ENCODE results near the gene KIAA0040. TPM values are rescaled to one million over a fixed set of nuclear protein-coding genes. Genes with fewer than 3 reads are reported as not detected.

KIAA0040 gene
- total RNA-seq, 1 donor from 2014 or later: 32.6 TPM

DNA sequence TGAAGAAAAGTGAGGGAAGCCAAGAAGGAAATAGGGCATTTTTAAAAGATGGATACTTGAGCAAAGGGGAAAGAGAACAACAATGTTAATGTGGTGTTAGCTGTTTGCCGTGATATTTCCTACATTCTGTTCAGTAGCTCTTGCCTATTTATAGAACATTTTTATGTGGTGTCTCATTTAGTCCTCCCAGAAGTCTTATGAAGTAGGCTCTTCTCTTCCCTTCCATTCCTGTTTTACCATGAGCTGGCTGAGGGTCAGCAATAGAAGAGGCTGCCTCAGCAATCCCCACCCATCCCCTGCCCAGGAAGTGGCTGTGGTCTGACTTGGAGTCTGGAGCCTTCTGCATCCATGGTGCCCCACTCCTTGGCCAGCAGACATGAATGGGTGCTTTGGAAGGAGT, 60.1 kb downstream of the KIAA0040 start:
- Mint-ChIP-seq H3K27ac (no peak overlapping the region), H3K4me3 (no peak overlapping the region), H3K9me3 (no peaks in the 10 kb centered on the region), H3K27me3 (peaks cover 26% of the 10 kb centered on the region), H3K4me1 (no peaks in the 10 kb centered on the region), H3K36me3 (ENCODE audit: low read depth) (no peaks in the 10 kb centered on the region)
- intact Hi-C loops (cut with micrococcal nuclease): no loop called here
- no peak for DNase-seq

DNA sequence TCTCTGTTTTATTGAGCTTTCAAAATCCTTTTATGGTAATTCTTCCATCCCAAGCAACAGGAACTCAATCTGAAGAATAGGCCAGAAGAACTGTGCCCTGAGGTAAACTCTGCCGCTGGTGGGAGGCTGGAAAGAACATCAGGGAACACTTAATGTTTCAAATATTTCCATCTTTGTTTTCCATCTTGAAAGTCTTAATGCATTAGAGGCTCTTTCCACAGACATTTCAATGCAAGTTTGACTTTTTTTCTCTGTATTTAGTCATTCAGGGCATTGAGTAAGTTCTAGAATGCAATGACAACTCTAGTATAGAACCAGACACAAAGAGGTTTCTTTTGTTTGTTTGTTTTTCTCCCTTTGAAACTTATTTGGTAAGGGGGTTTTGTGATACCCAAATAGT, 61.5 kb downstream of the KIAA0040 start:
- intact Hi-C loops (cut with micrococcal nuclease): no loop called here
- no peak overlapping the region for H3K27ac Mint-ChIP-seq
- DNase-seq: no peak
- H3K4me1 Mint-ChIP-seq: no peaks in the 10 kb centered on the region
- H3K4me3 Mint-ChIP-seq: no peak overlapping the region
- no peaks in the 10 kb centered on the region for H3K36me3 Mint-ChIP-seq (ENCODE audit: low read depth)
- H3K27me3 Mint-ChIP-seq: peaks cover 20% of the 10 kb centered on the region
- no peaks in the 10 kb centered on the region for H3K9me3 Mint-ChIP-seq

DNA sequence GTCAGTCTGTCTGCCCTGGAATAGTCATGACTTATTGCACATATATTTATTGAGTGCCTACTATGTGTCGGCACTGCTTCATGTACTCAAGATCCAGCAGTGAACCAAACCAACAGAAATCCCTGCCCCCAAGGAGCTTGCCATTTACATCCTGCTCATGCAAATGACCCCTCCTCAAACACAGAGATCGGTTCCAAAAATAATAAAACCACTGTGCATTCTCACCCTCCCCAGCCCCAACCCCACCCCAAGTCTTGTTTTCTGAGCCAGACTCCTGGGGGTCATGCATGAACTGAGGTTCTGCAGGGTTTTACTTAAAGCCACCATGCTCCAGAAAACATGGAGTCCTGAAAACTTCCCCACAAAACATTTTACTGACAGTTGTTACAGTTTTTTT, 61.9 kb downstream of the KIAA0040 start:
- Mint-ChIP-seq H3K36me3 (ENCODE audit: low read depth) (no peaks in the 10 kb centered on the region), H3K27ac (no peak overlapping the region), H3K4me1 (no peaks in the 10 kb centered on the region), H3K9me3 (no peaks in the 10 kb centered on the region), H3K27me3 (peaks cover 15% of the 10 kb centered on the region), H3K4me3 (no peak overlapping the region)
- DNase-seq: no peak
- intact Hi-C loops (cut with micrococcal nuclease): no loop called here

DNA sequence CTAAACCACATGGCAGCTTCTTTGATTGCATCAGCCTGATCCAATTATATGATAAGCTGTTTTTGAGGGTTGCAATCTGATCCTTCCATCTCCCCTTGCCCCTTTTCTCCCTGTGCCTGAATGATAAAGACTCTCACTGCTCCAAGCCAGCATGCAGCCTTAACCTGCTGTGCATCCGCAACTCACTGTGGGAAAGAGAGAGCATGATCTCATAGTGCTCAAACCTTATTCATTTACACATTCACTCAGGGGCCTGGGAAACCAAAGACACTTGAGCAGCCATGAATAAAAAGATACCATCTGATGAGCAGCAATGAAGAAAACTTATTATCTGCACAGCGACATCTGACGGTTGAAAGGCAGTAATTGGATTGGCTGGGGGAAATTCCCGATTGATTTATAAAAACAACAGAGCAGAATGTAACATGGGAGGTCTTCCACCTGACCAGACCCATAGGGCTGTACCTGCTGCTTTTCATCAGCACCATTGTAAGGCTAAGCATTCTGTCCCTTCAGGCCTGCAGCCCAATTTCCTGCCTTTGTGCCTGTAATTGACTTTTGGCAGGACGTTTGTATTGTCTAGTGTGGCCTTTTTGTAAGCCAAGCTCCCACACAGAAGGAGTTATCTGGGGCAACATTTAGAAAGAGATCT, 62.5 kb downstream of the KIAA0040 start:
- H3K27me3 Mint-ChIP-seq: peaks cover 14% of the 10 kb centered on the region
- no peaks in the 10 kb centered on the region for H3K9me3 Mint-ChIP-seq
- DNase-seq: no peak
- intact Hi-C loops (cut with micrococcal nuclease): loop anchor here (5.0 kb wide), 1 partner anchor 358 kb away; no protein-coding TSS in a partner anchor
- H3K4me3 Mint-ChIP-seq: no peak overlapping the region
- no peak overlapping the region for H3K27ac Mint-ChIP-seq
- H3K36me3 Mint-ChIP-seq (ENCODE audit: low read depth): no peaks in the 10 kb centered on the region
- H3K4me1 Mint-ChIP-seq: no peaks in the 10 kb centered on the region

DNA sequence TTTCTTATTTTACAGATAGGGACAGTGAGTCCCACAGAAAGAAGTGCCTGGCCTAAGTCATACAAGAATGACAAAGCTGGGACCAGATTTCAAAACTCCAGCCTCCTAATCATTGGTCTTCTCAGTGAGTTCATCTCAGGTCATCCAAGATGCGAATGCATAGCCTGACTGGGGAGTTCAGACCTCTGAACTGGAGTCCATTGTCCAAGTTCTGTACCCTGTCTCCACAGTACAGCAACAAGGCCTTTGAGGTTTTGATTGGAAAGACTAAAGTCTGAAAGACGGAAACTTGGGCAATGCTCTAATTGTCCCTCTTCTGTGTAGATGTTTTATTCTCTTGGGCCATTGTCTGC, 63.0 kb downstream of the KIAA0040 start:
- no peaks in the 10 kb centered on the region for H3K36me3 Mint-ChIP-seq (ENCODE audit: low read depth)
- DNase-seq: no peak
- no peaks in the 10 kb centered on the region for H3K4me1 Mint-ChIP-seq
- no peak overlapping the region for H3K4me3 Mint-ChIP-seq
- no peaks in the 10 kb centered on the region for H3K9me3 Mint-ChIP-seq
- peaks cover 10% of the 10 kb centered on the region for H3K27me3 Mint-ChIP-seq
- H3K27ac Mint-ChIP-seq: no peak overlapping the region
- intact Hi-C loops (cut with micrococcal nuclease): loop anchor here (5.0 kb wide), 1 partner anchor 357 kb away; no protein-coding TSS in a partner anchor

DNA sequence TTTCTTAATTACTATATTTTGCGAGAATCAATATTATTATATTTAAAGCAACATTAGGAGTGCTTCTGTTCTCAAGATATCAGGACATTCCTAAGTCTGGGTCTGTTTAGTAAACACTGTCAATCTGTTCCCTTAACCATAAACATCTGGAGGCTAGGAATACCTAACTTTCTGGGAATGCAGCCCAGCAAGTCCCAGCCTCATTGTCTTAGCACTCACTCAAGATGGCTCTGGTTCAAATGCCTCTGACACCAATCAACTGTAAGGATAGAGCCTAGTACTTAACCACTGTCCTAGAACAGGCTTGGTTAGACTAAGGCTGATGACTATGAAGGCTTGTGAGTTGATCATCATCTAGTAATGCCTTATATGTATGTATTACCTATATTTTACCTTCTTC, 63.4 kb downstream of the KIAA0040 start:
- no peaks in the 10 kb centered on the region for H3K4me1 Mint-ChIP-seq
- intact Hi-C loops (cut with micrococcal nuclease): loop anchor here (5.0 kb wide), 1 partner anchor 357 kb away; no protein-coding TSS in a partner anchor
- H3K36me3 Mint-ChIP-seq (ENCODE audit: low read depth): no peaks in the 10 kb centered on the region
- no peak for DNase-seq
- no peak overlapping the region for H3K4me3 Mint-ChIP-seq
- no peak overlapping the region for H3K27ac Mint-ChIP-seq
- peaks cover 8% of the 10 kb centered on the region for H3K27me3 Mint-ChIP-seq
- no peaks in the 10 kb centered on the region for H3K9me3 Mint-ChIP-seq

DNA sequence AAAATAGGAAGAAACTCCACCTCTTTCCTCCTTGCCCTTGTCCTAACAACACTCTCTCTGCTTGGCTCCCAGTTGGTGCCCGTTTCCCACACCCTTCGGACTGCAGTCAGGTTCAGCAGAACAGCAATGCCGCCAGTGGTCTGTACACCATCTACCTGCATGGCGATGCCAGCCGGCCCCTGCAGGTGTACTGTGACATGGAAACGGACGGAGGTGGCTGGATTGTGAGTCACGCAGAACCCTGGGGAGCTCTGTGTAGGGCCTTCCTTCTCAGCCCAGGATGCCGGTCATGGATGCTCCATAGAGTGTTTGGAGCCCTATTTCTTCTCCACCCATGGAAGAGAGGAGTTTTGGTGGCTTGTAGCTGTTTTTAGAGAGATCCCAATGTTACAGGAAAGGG, 64.1 kb downstream of the KIAA0040 start:
- Mint-ChIP-seq H3K27me3 (peaks cover 6% of the 10 kb centered on the region), H3K4me3 (no peak overlapping the region), H3K27ac (no peak overlapping the region), H3K9me3 (no peaks in the 10 kb centered on the region), H3K4me1 (no peaks in the 10 kb centered on the region), H3K36me3 (ENCODE audit: low read depth) (no peaks in the 10 kb centered on the region)
- DNase-seq: no peak
- intact Hi-C loops (cut with micrococcal nuclease): loop anchor here (5.0 kb wide), 1 partner anchor 356 kb away; no protein-coding TSS in a partner anchor

DNA sequence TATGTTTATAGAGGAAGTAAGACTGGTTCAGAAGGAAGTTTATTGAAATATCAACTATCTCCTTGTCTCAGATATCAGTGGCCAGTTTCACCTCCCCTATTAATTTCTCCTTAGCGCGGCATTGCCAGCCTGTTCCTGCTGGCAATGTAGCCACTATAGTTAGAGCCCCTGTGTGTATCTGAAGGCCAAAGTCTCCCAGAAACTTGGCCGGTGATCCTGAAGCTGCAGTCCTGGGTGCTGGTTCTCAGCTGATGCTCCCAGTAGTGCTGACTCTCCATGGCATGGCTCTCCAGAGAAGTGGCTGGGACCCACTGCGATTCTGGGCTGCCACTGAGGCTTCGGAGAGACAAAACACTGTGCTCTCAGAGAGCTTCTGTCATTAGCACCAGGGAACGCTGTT, 65.0 kb downstream of the KIAA0040 start:
- intact Hi-C loops (cut with micrococcal nuclease): loop anchor here (5.0 kb wide), 1 partner anchor 355 kb away; no protein-coding TSS in a partner anchor
- no peak overlapping the region for H3K4me3 Mint-ChIP-seq
- H3K36me3 Mint-ChIP-seq (ENCODE audit: low read depth): no peaks in the 10 kb centered on the region
- no peak overlapping the region for H3K27ac Mint-ChIP-seq
- no peak for DNase-seq
- H3K9me3 Mint-ChIP-seq: no peaks in the 10 kb centered on the region
- peaks cover 2% of the 10 kb centered on the region for H3K27me3 Mint-ChIP-seq
- no peaks in the 10 kb centered on the region for H3K4me1 Mint-ChIP-seq

DNA sequence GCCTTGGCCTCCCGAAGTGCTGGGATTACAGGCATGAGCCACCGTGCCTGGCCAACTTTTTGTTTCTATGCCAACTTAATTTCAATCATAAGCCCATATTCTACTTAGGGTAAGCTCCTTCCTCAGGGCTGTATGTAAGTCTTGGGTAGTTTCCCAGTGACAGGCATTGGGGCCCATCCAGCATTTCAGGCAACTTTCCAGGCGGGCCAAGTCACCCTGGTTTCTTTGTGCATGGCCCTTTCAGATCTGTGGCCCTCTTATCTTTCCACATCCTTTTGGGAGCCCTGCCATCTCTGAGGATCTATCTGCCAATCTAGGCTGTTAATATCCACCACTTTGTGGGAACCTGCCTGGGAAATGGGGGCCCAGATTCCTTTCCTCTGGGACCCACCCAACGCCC, 66.2 kb downstream of the KIAA0040 start:
- Mint-ChIP-seq H3K4me1 (no peaks in the 10 kb centered on the region), H3K9me3 (no peaks in the 10 kb centered on the region), H3K4me3 (no peak overlapping the region), H3K27me3 (peaks cover 2% of the 10 kb centered on the region), H3K36me3 (ENCODE audit: low read depth) (no peaks in the 10 kb centered on the region), H3K27ac (no peak overlapping the region)
- intact Hi-C loops (cut with micrococcal nuclease): loop anchor here (5.0 kb wide), 1 partner anchor 354 kb away; no protein-coding TSS in a partner anchor
- DNase-seq: no peak

DNA sequence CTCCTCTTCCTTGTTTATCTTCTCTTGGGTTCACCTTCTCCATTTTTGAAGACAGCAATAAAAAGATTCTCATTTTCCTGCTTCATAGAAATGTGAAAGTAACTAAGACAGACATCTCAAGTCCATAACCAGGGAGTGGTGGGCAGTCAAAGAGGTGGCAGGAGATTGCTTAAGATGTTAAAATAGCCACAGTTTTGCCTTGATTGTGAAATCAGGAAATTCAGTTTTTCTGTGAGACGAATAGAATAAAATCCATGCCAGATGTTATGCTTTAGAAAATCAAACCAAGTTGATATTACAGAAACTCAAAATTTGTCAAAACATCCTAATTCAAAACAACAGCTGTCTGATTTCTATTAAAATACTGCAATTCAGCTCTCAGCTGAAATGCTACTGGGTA, 67.7 kb downstream of the KIAA0040 start:
- intact Hi-C loops (cut with micrococcal nuclease): loop anchor here (1.0 to 5.0 kb wide), 2 partner anchors 96 to 353 kb away; no protein-coding TSS in a partner anchor
- H3K9me3 Mint-ChIP-seq: no peaks in the 10 kb centered on the region

DNA sequence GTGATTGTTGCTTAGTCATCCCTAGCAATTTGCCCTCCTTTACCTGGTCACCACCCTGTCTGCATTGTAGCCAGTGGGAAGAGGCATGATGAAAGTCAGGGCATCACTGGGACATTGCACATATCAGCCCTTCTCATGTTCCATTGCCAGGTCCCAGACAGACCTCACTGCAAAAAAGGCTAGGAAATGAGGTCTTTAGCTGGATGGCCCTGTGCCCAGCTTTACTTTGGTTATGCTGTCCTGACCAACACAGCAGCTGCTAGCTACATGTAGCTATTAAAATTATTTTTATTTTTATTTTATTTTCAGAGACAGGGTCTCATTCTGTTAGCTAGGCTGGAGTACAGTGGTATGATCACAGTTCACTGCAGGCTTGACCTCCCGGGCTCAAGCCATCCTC, 72.1 kb downstream of the KIAA0040 start:
- Mint-ChIP-seq H3K4me1 (no peaks in the 10 kb centered on the region), H3K36me3 (ENCODE audit: low read depth) (no peaks in the 10 kb centered on the region), H3K27ac (no peak overlapping the region), H3K27me3 (peaks cover 6% of the 10 kb centered on the region), H3K4me3 (no peak overlapping the region), H3K9me3 (no peaks in the 10 kb centered on the region)
- intact Hi-C loops (cut with micrococcal nuclease): no loop called here
- no peak for DNase-seq

More for the DNA sequence above, 67.7 kb downstream of the KIAA0040 start:
- peaks cover 6% of the 10 kb centered on the region for H3K27me3 Mint-ChIP-seq
- DNase-seq: no peak
- H3K4me3 Mint-ChIP-seq: no peak overlapping the region
- H3K4me1 Mint-ChIP-seq: no peaks in the 10 kb centered on the region
- H3K36me3 Mint-ChIP-seq (ENCODE audit: low read depth): no peaks in the 10 kb centered on the region
- H3K27ac Mint-ChIP-seq: no peak overlapping the region

DNA sequence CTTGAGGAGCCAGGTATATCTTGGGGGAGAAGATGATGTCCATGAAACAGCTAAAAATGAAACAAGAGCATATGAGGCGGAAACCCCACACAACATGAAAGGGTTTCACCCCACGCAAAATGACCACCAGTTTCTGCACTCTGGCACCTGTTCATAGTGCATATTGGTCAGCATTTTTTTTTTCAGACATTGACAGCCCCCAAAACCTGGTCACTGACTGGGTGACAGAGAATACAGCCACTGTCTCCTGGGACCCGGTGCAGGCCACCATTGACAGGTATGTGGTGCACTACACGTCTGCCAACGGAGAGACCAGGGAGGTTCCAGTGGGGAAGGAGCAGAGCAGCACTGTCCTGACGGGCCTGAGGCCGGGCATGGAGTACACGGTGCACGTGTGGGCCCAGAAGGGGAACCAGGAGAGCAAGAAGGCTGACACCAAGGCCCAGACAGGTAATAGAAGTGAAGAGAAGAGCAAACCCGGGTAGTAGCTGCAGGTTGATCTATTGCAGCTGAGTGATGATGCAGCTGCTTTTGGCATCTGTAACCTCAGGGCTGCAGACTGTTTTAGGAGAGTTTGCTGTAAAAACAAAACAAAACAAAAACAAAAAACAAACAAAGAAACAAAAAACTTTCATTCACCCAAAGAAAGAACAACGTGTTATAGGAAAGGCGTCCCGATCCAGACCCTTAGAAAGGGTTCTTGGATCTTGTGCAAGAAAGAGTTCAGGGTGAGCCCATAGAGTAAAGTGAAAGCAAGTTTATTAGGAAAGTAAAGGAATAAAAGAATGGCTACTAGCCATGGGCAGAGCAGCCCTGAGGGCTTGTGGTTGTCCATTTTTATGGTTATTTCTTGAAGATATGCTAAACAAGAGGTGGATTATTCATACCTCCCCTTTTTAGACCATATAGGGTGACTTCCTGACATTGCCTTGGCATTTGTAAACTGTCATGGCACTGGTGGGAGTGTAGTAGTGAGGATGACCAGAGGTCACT, 73.9 kb downstream of the KIAA0040 start:
- no peak overlapping the region for H3K4me3 Mint-ChIP-seq
- no peak for DNase-seq
- H3K9me3 Mint-ChIP-seq: peaks cover 5% of the 10 kb centered on the region
- H3K36me3 Mint-ChIP-seq (ENCODE audit: low read depth): no peaks in the 10 kb centered on the region
- H3K4me1 Mint-ChIP-seq: no peaks in the 10 kb centered on the region
- H3K27me3 Mint-ChIP-seq: peaks cover 14% of the 10 kb centered on the region
- intact Hi-C loops (cut with micrococcal nuclease): no loop called here
- no peak overlapping the region for H3K27ac Mint-ChIP-seq

DNA sequence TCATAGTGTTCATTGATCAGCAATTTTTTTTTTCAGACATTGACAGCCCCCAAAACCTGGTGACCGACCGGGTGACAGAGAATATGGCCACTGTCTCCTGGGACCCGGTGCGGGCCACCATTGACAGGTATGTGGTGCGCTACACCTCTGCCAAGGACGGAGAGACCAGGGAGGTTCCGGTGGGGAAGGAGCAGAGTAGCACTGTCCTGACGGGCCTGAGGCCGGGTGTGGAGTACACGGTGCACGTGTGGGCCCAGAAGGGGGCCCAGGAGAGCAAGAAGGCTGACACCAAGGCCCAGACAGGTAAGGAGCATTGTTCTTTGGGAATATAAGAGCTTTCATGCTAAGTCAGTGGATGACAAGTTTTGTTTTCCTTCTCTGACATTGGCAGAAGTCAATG, 75.7 kb downstream of the KIAA0040 start:
- H3K27ac Mint-ChIP-seq: no peak overlapping the region
- intact Hi-C loops (cut with micrococcal nuclease): no loop called here
- no peak overlapping the region for H3K4me3 Mint-ChIP-seq
- no peak for DNase-seq
- peaks cover 13% of the 10 kb centered on the region for H3K9me3 Mint-ChIP-seq
- peaks cover 21% of the 10 kb centered on the region for H3K27me3 Mint-ChIP-seq
- no peaks in the 10 kb centered on the region for H3K36me3 Mint-ChIP-seq (ENCODE audit: low read depth)
- no peaks in the 10 kb centered on the region for H3K4me1 Mint-ChIP-seq

DNA sequence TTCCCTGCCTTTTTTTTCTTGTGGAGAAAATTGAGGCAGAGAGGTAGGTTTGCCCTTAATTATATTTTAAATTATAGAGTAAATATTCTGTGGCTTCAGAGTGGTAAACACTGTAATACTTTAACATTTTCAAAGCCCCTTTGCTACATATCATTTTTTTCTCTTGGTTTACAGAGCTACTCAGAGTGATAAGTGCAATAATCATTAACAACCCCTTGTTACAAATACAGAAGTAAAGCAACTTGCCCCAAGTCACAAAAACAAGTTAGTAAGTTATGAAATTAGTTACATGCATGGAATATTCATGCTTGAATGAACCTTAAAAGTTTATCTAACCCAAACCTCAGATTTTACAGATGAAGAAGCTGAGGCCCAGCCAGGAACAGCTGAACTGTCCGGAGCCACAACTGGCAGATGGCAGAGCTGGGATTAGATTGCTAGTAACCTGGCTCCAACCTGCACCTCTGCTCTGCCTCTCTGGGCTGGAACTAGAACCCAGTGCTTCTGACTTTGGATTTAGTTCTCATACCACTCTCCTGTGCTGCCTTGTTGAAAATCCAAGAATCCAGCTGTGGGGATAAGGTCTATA, 76.3 kb downstream of the KIAA0040 start:
- peaks cover 13% of the 10 kb centered on the region for H3K9me3 Mint-ChIP-seq
- DNase-seq: no peak
- no peaks in the 10 kb centered on the region for H3K36me3 Mint-ChIP-seq (ENCODE audit: low read depth)
- H3K4me3 Mint-ChIP-seq: no peak overlapping the region
- no peak overlapping the region for H3K27ac Mint-ChIP-seq
- peaks cover 20% of the 10 kb centered on the region for H3K27me3 Mint-ChIP-seq
- intact Hi-C loops (cut with micrococcal nuclease): no loop called here
- no peaks in the 10 kb centered on the region for H3K4me1 Mint-ChIP-seq

Measured in activated CD4-positive, alpha-beta T cell treated with anti-CD3 and anti-CD28 coated beads, Interleukin-2, amount 10 ng/mL, durations not matched to agents 24 days and 14 days (primary cell).